HG03280 (cell line): ENCODE measurements around the gene ZRANB1.

Experiments
- ATAC-seq: cut with Tn5 transposase; IDR thresholded peaks from one replicate; pipeline ENCODE4 v1.9.1; 2021; ENCODE audit warnings: mild to moderate bottlenecking, moderate library complexity; ENCODE audit not compliant: unreplicated experiment

ZRANB1 gene

GRCh38 chr10:125004571-125005311 lies 62.8 kb downstream of the ZRANB1 start:
- ATAC-seq, result no peak

- ATAC-seq, result no peak
Observed at GRCh38 chr10:125005312-125006187, 63.6 kb downstream of the ZRANB1 start.

DNA sequence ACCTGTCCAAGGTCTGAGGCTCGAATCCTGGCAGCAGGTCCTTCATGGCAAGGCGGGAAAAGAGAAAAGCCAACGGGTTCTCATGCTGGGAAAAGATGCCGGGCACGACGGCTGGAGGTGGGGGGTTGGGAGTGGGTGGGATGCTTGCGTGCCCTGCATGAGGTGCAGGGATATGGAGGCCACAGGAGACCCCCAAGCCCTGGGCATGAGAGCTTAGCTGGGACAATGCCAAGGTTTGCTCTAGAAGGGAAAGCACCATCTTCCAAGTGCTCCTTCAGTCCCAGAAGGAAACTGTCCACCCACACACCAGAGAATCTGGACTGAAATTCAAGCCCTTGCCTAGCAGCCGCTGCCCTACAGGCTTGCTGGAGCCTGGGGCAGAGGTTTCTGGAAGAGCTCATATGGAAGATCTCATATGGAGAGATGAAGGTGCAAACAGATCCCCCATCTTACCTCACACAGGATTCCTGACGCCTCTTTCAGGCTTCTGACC lies 64.3 kb downstream of the ZRANB1 start:
- no peak for ATAC-seq

- no peak for ATAC-seq
Observed at GRCh38 chr10:125006921-125007426, 65.1 kb downstream of the ZRANB1 start.

- no peak for ATAC-seq
Observed at GRCh38 chr10:125007436-125007835, 65.5 kb downstream of the ZRANB1 start.

DNA sequence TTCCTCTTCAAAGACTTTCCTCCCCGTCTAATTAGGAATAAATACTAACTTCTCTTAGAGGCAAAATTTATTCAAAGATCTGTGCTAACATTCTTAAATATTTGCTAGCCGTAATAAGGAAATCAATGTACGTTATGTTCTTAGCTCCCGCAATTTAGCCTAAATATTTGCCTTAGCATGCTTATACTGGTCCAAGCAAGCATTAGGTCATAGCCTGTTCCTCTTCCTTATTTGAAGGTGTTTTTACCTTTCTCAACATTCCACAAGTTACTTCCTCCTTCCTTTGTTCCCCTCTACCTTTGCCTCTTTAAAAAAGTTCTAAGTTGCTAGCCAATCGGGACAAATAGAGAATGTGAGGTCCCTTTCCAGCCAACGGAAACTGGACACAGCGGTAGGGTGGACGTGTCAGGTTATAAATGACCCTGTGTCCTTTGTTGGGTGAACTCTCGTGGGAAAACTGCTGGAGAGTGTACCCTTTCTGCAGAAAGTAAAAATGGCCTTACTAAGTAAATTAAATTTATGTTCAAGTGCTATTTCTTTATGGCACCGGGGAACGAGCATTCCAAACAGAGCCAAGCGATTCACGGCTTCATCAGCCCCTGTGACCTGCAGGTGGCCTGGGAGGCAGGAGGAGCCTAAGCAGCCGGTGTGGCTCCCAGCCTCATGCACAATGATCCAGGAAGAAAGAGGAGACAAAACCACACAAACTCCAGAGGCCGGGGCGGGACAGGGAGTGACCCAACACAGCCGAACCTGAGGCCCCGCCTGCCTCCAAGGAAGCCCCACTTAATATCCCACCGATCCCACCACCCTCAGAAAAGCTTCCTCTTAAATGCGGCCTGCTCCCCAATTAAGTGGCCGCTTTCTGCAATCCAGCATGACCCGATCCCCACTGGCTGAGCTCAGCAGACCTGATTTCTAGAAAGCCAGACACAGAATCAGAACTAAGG lies 67.0 kb downstream of the ZRANB1 start:
- no peak for ATAC-seq

DNA sequence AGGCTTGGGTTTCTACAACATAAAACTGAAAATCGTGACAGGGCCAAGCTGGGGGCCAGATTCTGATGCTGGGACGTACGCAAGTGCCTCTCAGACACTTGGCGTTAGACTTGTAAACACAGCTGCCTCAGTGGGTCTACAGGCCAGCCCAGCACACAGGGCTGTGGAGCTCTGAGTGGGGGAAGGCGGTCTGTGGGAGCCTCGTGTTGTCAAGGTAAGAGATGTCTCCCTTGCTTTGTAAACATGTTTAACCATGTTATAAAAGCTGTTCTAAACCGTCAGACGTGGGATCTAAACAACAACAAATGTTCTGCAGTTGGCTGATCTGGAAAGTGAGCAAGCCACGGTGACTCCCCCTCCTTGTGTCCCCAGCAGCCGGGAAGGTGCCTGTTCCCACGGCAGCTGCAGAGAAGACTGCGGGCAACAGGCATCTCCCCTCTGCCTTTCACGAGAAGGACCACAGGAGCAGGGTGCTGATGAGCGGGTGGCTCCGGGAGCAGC lies 67.8 kb downstream of the ZRANB1 start:
- ATAC-seq, result no peak

- no peak for ATAC-seq
Observed at GRCh38 chr10:125010362-125010761, 68.4 kb downstream of the ZRANB1 start.

DNA sequence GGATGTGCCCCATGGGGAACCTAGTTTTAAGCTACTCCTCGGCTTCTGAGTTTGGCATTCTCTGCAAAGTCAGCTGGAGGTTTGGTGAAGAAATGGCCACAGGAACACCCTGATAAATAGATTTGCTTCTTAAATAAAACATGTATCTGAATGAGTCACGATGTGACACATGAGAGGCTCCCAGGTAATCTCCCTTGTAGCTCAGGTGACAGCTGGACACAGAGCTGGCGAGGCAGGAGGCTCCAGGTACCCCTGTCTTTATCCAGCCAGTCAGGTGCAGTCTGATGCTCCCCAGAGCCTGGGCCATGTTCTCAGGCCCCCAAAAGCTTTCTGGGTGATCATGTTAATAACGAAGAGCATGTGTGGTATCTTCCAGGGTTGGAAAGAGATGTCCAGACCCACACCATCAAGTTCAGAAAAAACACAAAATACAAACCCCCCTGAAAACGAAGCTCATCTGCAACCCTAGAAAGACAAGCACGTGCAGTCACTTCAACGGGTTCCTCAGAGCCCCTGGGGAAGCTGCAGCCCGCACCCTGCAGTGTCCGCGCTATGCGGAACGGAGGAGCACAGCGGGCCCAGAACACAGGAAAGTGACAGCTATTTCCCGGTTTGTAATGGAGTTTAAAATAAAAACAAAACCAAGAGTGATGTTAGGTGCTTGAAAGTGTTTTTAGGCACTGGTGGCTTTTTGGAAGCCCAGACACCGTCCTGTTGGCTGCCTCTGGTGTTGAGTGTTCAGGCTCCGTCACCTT lies 69.4 kb downstream of the ZRANB1 start:
- no peak for ATAC-seq

DNA sequence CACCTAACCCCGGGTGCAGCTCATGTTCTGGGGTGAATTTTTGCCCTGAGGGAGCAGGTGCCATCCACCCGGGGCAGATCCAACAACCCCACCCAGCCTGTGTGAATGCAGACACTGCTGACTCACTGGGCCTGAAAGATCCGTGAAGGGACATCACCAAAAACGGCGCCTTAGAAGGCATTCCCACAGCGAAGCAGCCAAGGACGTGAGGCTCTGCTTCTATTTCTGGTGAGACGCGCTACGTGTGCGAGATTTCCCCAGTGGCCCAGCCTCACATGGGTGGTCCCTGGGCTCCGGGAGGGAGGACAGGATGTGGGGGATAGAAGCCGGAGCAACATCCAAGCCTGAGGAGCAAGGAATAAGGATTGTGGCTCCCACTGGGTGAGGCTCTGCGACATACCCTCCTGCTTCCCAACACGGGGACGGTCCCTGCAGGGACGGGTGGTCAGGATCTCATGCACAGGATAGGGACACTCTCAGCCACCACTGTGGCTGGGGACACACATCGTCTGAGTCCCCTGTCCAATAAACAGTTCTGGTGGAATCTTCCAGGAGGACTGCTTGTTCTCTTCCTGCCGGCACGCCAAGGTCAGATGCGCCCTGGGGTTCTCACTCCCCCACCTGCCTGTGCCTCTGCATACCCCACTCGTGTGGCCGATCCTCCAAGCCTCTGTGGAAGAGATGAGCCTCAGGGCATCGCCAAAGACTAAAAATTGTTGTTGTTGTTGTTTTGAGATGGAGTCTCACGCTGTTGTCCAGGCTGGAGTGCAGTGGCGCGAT lies 70.2 kb downstream of the ZRANB1 start:
- ATAC-seq, result no peak

DNA sequence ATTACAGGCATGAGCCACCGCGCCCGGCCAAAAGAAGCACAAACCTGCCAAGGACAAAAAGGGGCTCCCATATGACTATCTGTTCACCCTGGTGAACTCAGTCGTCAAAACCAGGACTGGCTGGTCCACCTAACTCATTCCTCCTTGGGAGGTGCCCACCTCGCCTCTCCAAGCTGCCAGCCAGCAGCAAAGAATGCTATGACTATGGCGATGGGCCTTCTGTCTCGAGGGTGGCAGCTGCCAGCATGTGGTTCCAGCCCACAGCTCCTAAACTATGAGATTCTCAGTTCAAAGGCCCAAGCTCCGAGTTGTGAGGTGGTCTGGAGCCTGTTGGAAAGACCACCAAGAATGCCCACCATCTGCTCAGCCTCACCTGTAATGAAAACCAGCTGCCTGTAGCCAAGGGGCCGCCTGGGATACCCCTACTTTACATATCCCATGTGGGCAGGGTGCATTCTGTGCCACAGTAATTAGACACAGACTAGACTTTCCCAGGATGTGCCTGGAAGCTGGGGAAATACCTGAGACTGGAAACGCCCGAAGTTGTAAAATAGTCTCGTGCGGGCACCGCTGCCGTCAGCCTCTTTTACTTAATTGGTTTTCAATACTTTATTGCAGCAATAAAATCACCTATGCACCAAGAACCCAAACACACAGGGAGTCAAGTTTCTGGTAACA lies 71.1 kb downstream of the ZRANB1 start:
- ATAC-seq, result no peak

DNA sequence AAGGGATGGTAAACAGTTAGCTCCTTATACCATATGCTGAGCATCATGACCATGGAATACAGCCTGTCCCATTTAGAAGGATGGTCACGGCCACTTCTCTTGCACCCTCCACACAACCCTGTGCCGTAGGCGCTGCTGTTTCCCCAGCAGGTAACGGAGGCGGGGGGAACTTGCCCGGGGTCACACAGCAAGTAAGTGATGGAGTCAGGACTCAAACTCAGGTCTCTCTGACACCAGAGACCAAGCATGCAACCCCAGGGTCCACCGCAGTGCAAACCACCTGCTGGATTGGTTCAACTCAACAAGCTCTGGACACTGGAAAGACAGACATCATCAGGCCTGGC lies 71.6 kb downstream of the ZRANB1 start:
- no peak for ATAC-seq

GRCh38 chr10:125014086-125014830 lies 72.3 kb downstream of the ZRANB1 start:
- no peak for ATAC-seq

DNA sequence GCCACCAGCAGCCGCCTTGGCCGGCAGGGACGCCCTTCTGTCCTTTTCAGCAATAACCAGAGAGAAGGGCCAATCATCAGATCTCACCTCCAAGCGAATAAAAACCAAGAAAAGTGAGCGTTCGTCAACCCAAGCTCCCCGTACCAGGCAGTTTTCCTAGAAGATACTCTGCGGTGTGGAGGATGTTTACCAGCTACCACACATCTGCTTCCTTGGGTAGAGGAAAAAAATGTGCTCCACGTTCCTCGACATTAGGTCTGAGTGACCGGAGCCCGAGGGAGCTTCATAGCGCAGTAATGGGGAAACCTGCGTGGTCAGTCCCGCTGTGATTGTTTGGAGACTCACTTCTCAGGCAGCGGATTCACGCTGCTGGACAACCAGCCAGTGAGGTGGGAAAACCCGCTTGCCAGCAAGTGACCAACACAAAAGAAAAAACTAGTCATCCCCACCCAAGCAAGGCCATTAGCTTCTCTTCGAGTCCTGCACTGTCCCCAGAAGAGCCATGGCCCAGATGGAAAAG lies 73.0 kb downstream of the ZRANB1 start:
- no peak for ATAC-seq

DNA sequence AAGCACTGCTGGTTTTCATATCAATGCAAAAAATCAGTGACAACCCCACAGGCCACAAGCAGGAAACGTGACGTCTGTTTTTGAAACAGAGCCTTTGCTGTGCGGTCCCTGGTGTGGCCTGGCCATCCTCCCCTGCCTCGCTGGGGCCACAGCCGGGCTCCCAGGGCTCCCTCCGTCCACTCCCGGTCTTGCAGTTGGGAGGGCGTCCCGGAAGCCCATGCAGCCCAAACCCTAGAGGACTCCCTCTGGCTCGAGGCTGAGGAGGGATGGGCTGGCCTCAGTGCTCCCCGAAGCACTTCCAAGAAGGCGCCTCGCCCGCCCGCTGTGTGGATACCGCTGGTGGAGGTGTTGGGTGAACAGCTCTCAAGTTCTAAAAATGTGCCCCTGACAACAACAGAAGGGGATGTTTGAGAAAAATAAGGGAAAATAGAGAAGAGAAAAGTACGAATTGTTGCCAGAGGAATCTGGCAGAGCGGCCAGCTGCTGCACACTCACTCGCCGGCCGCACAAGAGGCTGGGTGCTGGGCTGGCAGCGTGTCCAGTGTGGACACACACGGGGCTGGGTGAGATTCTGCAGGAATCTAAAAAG lies 73.5 kb downstream of the ZRANB1 start:
- ATAC-seq, result no peak

- ATAC-seq, result no peak
Observed at GRCh38 chr10:125016123-125016522, 74.2 kb downstream of the ZRANB1 start.

- no peak for ATAC-seq
Observed at GRCh38 chr10:125016611-125017202, 74.8 kb downstream of the ZRANB1 start.
